Nephron progenitor cell (in vitro differentiated cells): ENCODE data around the gene NKX2-2.

Source experiments
- DNase-seq: peaks from one replicate; pipeline ENCODE4 v3.0.0; 2021
- H3K27ac Mint-ChIP-seq: 2 replicates; pipeline ENCODE4 v1.8.0; 2021; ENCODE audit warnings: mild to moderate bottlenecking, moderate library complexity, mixed read lengths
- H3K27me3 Mint-ChIP-seq: 2 replicates; pipeline ENCODE4 v1.8.0; 2021; ENCODE audit warnings: mild to moderate bottlenecking, low read depth, mixed read lengths; ENCODE audit not compliant: poor library complexity
- H3K36me3 Mint-ChIP-seq: 2 replicates; pipeline ENCODE4 v1.8.0; 2021; ENCODE audit warnings: low read depth, mixed read lengths
- H3K4me1 Mint-ChIP-seq: 2 replicates; pipeline ENCODE4 v1.8.0; 2021; ENCODE audit warnings: mixed read lengths
- H3K4me3 Mint-ChIP-seq: 2 replicates; pipeline ENCODE4 v1.8.0; 2021; ENCODE audit warnings: mild to moderate bottlenecking, moderate library complexity, mixed read lengths
- H3K9me3 Mint-ChIP-seq: 2 replicates; pipeline ENCODE4 v1.8.0; 2021; ENCODE audit warnings: mild to moderate bottlenecking, moderate library complexity, mixed read lengths
- TF ChIP-seq, protein P1 (sequence below): fragments of 200-600 bp; sonication (generic); IDR thresholded peaks from 2 replicates; pipeline ENCODE4 v1.5.0; 2021; ENCODE audit warnings: antibody characterized with exemption

Gene NKX2-2

DNA sequence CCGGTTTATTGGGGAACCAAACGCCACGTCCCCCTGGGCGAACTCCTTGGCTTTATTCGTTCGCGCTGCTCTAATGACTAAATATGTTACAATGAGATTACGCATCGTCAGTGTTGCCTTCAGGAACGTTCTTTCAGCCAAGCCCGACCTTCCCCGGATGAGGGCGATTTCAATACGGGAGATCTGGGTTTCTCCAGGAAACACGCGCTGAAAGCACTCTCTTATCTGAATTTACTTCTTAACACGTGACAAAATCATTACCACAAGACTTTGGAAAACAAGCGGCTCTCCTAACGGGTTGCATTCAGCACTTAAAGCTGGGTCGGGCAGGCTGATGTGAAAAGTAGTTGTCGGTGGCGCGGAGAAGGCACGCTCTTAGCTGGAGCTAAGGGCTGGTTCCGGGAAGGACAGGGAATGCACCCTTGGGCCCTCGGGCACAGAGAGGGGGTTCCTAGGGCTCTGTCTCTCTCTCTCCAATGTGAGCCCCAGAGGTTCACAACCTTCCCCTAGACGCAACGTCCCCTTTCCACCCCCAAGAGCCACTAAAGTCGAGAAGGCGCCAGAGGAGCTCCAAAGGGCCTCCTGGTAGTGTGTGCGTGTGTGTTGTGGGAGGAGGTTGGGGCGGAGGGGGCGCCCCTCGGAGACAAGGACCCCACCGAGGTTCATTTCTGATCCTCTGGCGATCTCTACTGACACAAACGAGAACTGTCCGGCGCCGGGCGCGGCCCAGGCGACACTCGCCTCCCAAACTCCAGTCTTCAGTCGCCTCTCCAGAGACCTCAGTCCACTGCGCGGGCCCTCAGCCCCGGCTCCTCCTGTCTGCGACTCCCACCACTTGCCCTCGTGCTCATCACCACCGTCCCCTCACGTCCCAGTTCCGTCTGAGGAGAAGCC, 7.1 kb upstream of the NKX2-2 start:
- peaks cover 31% of the 10 kb centered on the region for H3K4me1 Mint-ChIP-seq
- H3K27me3 Mint-ChIP-seq, result peaks cover 98% of the 10 kb centered on the region
- peak overlapping the region; percentile 45 for H3K4me3 Mint-ChIP-seq
- TF ChIP-seq, protein P1, sequence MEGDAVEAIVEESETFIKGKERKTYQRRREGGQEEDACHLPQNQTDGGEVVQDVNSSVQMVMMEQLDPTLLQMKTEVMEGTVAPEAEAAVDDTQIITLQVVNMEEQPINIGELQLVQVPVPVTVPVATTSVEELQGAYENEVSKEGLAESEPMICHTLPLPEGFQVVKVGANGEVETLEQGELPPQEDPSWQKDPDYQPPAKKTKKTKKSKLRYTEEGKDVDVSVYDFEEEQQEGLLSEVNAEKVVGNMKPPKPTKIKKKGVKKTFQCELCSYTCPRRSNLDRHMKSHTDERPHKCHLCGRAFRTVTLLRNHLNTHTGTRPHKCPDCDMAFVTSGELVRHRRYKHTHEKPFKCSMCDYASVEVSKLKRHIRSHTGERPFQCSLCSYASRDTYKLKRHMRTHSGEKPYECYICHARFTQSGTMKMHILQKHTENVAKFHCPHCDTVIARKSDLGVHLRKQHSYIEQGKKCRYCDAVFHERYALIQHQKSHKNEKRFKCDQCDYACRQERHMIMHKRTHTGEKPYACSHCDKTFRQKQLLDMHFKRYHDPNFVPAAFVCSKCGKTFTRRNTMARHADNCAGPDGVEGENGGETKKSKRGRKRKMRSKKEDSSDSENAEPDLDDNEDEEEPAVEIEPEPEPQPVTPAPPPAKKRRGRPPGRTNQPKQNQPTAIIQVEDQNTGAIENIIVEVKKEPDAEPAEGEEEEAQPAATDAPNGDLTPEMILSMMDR, result no peak
- H3K36me3 Mint-ChIP-seq, result no peaks in the 10 kb centered on the region
- no peak for DNase-seq
- H3K27ac Mint-ChIP-seq, result no peak overlapping the region
- no peaks in the 10 kb centered on the region for H3K9me3 Mint-ChIP-seq

DNA sequence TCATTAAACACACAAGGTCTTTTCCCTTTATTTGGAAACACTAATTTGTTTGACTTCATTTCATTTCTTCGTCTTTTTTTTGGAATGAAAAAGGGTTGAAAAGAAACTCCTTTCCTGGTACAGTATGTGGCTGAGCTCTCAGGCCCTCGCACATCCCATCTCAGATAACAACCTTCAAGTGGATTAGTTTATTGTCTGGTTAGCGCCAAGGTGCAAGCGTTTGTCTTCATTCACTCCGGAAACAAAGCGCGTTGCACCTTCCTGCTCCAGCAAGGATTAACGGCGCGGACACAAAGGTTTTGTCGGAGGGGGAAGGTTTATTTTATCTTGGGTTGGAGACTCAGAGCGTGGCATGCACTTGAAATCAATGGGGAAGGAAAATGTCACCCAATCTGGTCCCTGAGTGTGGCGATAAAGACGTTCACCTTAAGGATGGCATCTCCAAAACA, 5.3 kb upstream of the NKX2-2 start:
- Mint-ChIP-seq H3K27ac (no peak overlapping the region), H3K36me3 (no peaks in the 10 kb centered on the region), H3K4me1 (peaks cover 35% of the 10 kb centered on the region), H3K4me3 (no peak overlapping the region), H3K27me3 (peaks cover 98% of the 10 kb centered on the region), H3K9me3 (no peaks in the 10 kb centered on the region)
- TF ChIP-seq, protein P1, result no peak
- no peak for DNase-seq

DNA sequence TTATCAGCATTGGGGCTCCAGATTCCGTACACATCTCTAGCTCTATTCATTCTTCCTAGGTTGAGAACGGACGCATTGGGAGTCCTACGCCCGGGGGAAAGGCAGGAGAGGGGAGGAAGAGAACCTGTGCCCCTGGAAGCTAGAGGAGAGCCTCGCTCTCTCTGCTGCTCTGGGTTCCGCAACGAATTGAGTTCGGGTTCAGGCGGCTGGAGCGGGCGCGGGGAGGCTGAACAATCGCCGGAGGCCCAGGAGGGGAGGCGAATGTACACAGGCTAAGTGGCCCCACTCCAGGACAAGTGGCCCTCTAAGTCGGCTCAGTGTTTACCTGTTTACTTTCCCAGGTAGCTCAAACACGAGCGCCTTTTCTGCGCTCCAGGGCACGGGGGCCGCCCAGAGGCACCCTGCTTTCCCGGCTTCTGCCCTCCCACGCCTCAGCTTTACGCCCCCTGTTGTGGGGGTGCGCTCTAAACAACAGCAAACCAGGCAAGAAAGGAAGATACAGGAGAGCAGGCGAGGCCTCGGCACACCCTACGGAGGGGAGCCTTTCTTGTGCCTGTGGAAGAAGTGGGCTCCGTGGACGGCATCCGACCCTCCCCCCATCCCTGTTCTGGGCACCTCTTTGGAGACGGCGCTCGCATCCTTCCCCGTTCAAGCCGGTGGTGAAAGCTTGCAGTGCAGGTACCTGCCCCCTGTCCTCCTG, 4.6 kb upstream of the NKX2-2 start:
- Mint-ChIP-seq H3K27me3 (peaks cover 98% of the 10 kb centered on the region), H3K9me3 (no peaks in the 10 kb centered on the region), H3K4me3 (no peak overlapping the region), H3K4me1 (peaks cover 35% of the 10 kb centered on the region), H3K27ac (no peak overlapping the region), H3K36me3 (no peaks in the 10 kb centered on the region)
- TF ChIP-seq, protein P1, result no peak
- DNase-seq, result no peak

DNA sequence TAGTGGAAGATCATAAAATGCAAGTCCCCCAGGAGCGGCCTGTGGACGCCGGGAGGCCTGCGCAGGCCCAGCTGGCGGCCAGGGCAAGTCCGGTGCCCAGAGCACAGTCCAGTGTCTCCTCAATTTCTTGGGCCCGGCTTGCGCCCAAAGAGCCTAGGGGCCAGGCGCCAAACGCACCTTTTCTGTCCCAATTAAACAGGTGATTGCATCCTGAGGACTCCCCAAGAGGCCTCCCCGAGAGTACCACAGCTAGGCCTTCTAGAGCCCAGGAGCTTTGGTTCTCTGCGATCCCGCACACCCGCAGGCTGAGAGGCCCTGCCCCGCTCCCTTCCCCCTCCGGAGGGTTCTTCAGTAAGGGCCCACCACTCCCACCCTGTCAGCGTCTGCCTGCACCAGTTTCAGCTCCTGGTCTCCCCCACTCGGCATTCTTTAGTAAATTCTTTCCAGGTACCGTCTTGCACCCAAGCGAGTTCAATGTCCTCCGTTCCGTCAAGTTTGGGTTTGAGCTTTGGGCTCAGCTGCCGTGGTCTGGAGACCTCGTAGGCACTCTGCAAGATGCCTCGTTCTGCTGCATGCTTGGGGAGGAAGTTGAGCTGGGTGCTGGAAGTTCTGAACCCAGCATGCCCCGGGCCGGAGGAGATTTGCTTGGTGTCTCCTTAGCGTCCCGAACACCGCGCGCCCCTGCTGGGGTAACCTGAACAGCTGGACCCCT, 3.9 kb upstream of the NKX2-2 start:
- Mint-ChIP-seq H3K9me3 (no peaks in the 10 kb centered on the region), H3K27me3 (peaks cover 98% of the 10 kb centered on the region), H3K36me3 (no peaks in the 10 kb centered on the region), H3K4me3 (no peak overlapping the region), H3K4me1 (peaks cover 28% of the 10 kb centered on the region), H3K27ac (no peak overlapping the region)
- DNase-seq, result no peak
- TF ChIP-seq, protein P1, result no peak

DNA sequence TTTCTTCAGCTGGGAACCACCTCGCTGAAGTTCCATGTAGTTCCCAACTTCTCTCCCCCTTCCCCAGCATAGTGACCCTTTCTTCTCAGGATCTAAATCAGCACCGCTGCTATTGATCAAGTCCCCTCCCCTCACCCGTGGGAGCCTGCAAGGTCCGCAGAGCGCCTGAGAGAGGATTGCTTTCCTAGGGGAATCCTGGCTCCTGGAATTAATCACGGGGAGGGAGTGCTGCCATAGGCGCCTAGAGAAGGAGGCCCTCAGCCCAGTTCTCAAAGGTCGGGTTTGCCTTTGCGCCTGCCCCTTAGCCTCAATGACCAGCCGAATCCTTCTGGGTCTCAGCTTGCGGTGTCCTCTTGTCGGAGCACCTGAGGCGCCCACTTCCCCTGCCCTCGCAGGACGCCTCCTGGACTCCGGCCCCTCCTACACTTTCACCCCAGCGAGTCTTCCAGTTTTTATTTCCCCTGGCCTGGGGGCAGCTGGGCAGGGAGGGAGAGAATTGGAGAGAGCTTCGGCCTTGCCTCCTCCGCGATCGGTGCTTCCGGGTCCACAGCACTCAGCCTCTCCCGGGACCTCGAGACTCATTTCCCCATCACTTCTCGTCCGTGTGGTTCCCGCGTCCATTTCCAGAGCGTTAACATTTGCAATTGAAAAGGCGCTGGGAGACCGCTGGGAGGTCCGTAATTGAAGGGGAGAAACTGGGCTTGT, 3.1 kb upstream of the NKX2-2 start:
- TF ChIP-seq, protein P1, result no peak
- H3K4me1 Mint-ChIP-seq, result peaks cover 28% of the 10 kb centered on the region
- H3K27ac Mint-ChIP-seq, result no peak overlapping the region
- H3K27me3 Mint-ChIP-seq, result peaks cover 100% of the 10 kb centered on the region
- H3K9me3 Mint-ChIP-seq, result no peaks in the 10 kb centered on the region
- H3K4me3 Mint-ChIP-seq, result no peak overlapping the region
- no peak for DNase-seq
- no peaks in the 10 kb centered on the region for H3K36me3 Mint-ChIP-seq
